ENCODE results near the gene RNU2-1.
"Not testable (repeated sequence)": the region's sequence is repeated elsewhere in the genome, so short reads cannot be mapped to it uniquely, and the experiment has no call there.

The RNU2-1 gene

GRCh38 chr17:43216369-43216761, 17.4 kb downstream of the RNU2-1 start:
- no peak for DNase-seq (ENCODE audit: low read depth)

- no peak for DNase-seq (ENCODE audit: low read depth)
These were observed 18.4 kb downstream of the RNU2-1 start for GRCh38 chr17:43215341-43215740.

GRCh38 chr17:43213545-43213944, 20.2 kb downstream of the RNU2-1 start:
- no peak for DNase-seq (ENCODE audit: low read depth)

- DNase-seq (ENCODE audit: low read depth): no peak
These were observed 20.9 kb downstream of the RNU2-1 start for GRCh38 chr17:43212641-43213490.

GRCh38 chr17:43211480-43212402, 22.0 kb downstream of the RNU2-1 start, which contains the start of gene TMEM106A:
TMEM106A (plus strand) TSS chr17:43211875; CDS start chr17:43213042, 1,167 bp downstream.
- DNase-seq (ENCODE audit: low read depth): peak; percentile 58

GRCh38 chr17:43211123-43211479, 22.7 kb downstream of the RNU2-1 start:
- no peak for DNase-seq (ENCODE audit: low read depth)

- no peak for DNase-seq (ENCODE audit: low read depth)
These were observed 23.2 kb downstream of the RNU2-1 start for GRCh38 chr17:43210576-43210975.

GRCh38 chr17:43203013-43203412, 30.8 kb downstream of the RNU2-1 start:
- DNase-seq (ENCODE audit: low read depth): not testable (repeated sequence)

GRCh38 chr17:43200127-43200526, 33.6 kb downstream of the RNU2-1 start:
- no peak for DNase-seq (ENCODE audit: low read depth)

- DNase-seq (ENCODE audit: low read depth): no peak
These were observed 34.1 kb downstream of the RNU2-1 start for GRCh38 chr17:43199633-43200032.

- DNase-seq (ENCODE audit: low read depth): no peak
These were observed 40.5 kb downstream of the RNU2-1 start for GRCh38 chr17:43193251-43193650.

GRCh38 chr17:43186656-43187055, 47.1 kb downstream of the RNU2-1 start:
- DNase-seq (ENCODE audit: low read depth): not testable (repeated sequence)

GRCh38 chr17:43183921-43184320, 49.9 kb downstream of the RNU2-1 start:
- DNase-seq (ENCODE audit: low read depth): no peak

Measured in stimulated activated CD8-positive, alpha-beta memory T cell treated with anti-CD3 and anti-CD28 coated beads, Interleukin-4, amount 100 ng/mL, for 24 hours (primary cell).